GM18861 (cell line): ENCODE results near the gene SBF2.
"Not testable (repeated sequence)": the region's sequence is repeated elsewhere in the genome, so short reads cannot be mapped to it uniquely, and the experiment has no call there.

Experiments
- ATAC-seq: cut with Tn5 transposase; IDR thresholded peaks from one replicate; pipeline ENCODE4 v1.9.1; 2021; ENCODE audit not compliant: unreplicated experiment

SBF2 gene

GRCh38 chr11:10072841-10073240 lies 221.2 kb downstream of the SBF2 start:
- no peak for ATAC-seq

DNA sequence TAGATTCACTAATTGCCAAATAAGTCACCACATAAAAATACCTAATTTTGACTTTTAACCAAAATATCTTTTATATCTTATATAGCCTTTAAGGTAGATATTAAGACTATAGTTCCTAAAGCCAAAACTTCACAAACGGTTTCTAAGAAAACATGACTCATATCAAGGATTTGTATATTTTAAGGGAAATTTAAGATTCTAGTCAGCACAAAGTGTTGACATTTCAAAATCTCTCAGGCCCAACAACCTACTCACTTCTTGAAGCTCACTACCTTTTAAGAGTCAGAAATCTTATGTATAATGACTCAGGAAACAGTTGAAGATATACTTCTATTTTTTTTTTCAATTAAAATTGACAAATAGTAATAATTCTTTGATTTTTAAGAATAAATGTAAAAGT lies 221.9 kb downstream of the SBF2 start:
- no peak for ATAC-seq

DNA sequence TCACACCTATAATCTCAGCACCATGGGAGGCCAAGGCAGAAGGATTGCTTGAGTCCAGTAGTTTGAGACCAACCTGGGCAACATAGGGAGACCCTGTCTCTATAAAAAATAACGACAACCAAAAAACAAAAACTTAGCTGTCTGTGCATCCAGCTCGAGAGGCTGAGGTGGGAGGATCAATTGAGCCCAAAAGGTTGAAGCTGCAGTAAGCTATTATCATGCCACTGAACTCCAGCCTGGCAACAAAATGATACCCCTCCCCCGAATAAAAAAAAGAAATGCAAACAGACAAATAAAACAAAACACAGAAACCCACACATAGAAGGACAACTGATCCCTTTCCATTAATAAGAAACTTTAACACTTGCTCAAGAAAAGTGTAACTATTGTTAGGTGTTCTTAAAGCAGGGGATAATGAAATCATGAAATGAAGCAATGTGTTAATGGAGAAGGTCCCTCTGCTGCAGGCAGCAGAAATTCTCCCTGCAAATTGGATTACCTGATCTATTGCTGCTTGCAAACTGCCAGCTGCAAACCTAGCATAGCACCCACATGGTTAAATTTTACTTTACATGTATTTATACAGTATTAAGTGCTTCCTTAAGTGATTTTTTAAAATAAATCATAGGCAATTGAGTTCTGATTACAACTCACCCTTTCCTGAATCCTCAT lies 226.3 kb downstream of the SBF2 start:
- no peak for ATAC-seq

- ATAC-seq, result no peak
These were observed 227.6 kb downstream of the SBF2 start for GRCh38 chr11:10066441-10066840.

GRCh38 chr11:10064828-10065227 lies 229.2 kb downstream of the SBF2 start:
- no peak for ATAC-seq

GRCh38 chr11:10058356-10058755 lies 235.7 kb downstream of the SBF2 start:
- no peak for ATAC-seq

DNA sequence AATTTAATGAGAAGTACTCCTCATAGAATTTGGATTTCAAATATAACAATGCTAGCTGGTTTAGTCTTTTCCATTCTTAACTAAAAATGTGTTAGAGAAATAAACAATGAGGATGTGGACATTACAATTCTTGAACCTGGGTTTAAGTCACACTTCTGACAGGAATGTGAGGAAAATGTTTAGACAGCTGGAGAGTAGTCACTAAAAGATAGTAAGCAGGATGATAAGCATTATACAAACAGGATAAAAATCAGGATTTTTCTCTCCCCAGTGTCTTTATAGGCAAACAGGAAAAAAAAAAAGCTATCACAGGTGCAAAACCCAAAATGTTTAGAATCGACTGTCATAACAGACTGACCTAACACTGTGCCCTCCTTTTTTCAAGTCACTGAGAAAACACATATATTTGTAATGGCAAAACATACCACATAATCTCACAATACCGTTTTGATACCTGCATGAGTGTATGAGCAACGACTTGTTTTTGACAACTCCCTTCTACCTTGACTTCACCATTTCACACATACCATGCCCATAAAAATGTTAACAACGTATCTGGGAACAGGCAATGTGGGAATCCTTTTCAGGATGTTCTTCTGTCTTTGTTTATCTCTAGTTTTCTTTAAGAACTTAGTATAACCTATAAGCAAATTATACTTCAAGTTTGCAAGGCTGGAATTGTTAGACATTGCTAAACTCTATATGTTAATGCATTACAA lies 242.0 kb downstream of the SBF2 start:
- ATAC-seq, result no peak

- no peak for ATAC-seq
These were observed 243.5 kb downstream of the SBF2 start for GRCh38 chr11:10050561-10050960.

DNA sequence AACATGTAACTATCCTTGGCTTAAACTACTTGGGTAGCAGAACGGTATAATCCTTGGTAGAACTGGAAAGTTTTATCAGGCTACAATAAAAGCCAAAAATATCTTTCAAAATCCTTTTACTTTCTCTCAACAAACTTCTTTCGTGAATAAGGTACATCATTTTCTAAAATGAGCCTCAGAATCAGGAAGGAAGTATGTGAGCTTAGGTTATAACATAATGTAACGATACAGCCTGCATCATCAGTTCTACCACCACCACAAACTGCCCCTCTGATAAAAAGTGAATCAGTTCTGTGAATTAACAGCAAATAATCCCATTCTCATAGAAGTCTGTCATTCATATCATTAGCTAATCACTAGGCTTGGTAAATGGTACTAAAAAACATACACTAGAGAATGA lies 244.3 kb downstream of the SBF2 start:
- no peak for ATAC-seq

- ATAC-seq, result no peak
These were observed 245.7 kb downstream of the SBF2 start for GRCh38 chr11:10048350-10048749.

- ATAC-seq, result no peak
These were observed 249.4 kb downstream of the SBF2 start for GRCh38 chr11:10044618-10045017.

GRCh38 chr11:10042699-10043098 lies 251.3 kb downstream of the SBF2 start:
- no peak for ATAC-seq

GRCh38 chr11:10041748-10042446 lies 252.1 kb downstream of the SBF2 start:
- ATAC-seq, result no peak

DNA sequence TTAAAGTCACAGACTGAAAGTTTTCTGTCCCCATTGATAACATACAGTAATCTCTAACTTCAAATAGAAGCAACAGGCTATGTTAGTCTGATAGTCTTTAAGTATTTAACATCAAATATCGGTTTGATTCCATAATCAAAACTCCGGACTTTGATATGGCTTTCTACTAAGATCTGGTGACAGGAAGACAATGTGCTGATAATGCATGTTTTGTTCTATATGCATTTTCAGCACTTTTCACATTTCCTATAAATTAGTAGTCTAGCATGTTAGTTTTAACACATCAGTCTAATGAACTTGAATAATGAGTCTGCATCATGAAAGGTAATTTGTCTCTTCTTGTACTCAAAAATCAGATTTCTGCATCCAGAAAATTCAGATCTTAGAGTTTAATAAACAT lies 252.7 kb downstream of the SBF2 start:
- ATAC-seq, result no peak

- ATAC-seq, result no peak
These were observed 255.3 kb downstream of the SBF2 start for GRCh38 chr11:10038521-10039302.

DNA sequence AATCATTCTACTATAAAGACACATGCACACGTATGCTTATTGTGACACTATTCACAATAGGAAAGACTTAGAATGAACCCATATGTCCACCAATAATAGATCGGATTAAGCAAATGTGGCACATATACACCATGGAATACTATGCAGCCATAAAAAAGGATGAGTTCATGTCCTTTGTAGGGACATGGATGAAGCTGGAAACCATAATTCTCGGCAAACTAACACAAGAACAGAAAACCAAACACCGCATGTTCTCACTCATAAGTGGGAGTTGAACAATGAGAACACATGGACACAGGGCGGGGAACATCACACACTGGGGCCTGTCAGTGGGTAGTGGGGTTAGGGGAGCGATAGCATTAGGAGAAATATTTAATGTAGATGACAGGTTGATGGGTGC lies 258.1 kb downstream of the SBF2 start:
- not testable (repeated sequence) for ATAC-seq

DNA sequence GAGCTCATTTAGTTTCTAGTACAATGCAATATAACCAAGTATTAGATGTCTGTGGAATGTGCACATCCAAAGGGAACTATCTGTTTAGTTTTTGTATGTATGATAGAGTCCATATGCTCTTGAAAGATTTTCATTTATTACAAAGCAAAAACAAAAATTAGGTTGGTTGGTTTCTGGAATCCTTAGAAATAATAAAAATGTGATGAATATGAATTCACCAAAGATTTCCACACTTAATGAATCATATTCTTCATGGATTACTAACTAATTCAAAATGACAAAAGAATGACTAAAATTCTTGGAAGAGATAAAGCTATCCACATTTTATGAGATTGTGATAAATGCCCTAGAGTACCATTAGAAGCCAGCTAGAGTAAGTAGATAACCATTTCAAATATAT lies 261.1 kb downstream of the SBF2 start:
- ATAC-seq, result no peak

DNA sequence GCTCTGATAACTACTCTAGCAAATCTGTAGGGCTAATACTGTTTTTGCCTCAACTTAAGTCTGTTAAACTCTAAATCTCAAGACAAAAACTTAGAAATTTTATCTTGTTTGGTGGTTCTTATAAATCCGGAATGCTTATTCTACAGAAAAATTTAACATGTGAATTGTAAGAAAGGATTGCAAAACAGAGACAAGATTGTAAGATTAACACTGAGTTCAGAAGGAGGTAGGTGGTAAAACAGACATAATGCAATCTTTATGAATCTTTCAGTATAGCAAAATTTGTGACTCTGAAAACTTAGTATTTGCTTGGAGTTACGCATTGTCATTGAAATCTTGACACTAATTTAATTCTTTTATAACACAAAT lies 263.9 kb downstream of the SBF2 start:
- no peak for ATAC-seq

DNA sequence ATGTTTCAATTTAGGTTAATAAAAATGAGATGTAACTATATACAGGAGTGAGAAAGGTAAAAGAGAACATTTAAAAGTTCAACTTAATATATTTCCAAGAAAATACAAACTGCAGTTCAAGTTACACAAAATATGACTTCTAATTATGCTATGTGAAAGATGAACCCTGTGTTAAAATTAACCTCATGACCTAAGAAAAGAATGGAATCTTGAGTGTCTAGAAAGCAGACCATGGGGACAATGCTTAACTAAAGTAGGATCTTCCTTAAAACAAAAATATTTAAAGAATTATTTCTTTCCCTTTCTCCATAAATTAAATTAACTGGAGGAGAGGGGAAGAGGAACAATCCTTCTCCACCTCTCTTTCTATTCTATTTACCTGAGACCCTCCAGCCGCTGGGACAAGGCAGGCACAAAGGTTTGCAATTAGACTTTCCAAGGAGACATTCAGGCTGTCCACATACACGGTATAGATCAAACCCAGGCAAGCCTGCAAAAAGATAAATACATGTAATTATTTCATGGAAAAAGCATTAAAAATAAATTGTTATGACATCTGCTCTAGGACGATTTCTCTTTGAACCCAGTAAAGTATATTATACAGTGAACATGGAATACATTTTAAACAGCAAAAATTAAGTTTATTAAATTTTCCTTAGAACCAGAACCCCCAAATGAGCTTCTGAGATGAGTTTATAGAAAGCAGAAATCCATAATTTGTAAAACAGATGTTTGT lies 264.5 kb downstream of the SBF2 start:
- no peak for ATAC-seq

GRCh38 chr11:10026514-10026913 lies 267.5 kb downstream of the SBF2 start:
- no peak for ATAC-seq

DNA sequence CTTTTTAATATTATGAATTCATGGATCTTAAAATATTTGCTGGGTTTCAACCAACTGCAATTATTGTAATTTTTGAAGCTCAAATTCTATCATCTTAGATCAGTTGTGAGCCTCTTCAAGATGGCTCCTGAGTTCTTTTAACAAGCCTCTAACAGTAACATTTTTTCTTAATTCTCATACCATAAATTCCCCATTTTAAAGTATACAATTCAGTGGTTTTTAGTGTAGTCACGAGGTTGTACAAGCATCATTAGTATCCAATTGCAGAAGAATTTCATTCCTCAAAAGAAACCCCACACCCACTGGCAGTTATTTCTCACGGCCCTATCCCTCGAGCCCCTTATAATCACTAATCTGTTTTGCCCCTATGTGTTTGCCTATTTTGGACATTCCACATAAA lies 270.8 kb downstream of the SBF2 start:
- ATAC-seq, result no peak
